Effector memory CD4-positive, alpha-beta T cell (primary cell): ENCODE data around the gene MPO.

Experiments
- DNase-seq, 3 donors: peaks; one replicate each; pipeline ENCODE4 v3.0.0-alpha.2; 2020
- H3K27ac ChIP-seq: 2 replicates; pipeline ENCODE4 v1.7.0; 2013; ENCODE audit warnings: mild to moderate bottlenecking, low read length, moderate library complexity; ENCODE audit not compliant: insufficient read depth, poor library complexity, severe bottlenecking
- H3K27me3 ChIP-seq: replicated peaks from 2 replicates; pipeline ENCODE4 v1.7.0; 2013; ENCODE audit warnings: mild to moderate bottlenecking, low read length; ENCODE audit not compliant: insufficient read depth, control insufficient read depth, poor library complexity, severe bottlenecking
- H3K36me3 ChIP-seq: 2 replicates; pipeline ENCODE4 v1.7.0; 2013; ENCODE audit warnings: mild to moderate bottlenecking, low read length, moderate library complexity; ENCODE audit not compliant: control insufficient read depth, insufficient read depth
- H3K4me1 ChIP-seq: 2 replicates; pipeline ENCODE4 v1.7.0; 2013; ENCODE audit warnings: low read length, mild to moderate bottlenecking; ENCODE audit not compliant: control insufficient read depth, insufficient read depth, poor library complexity, severe bottlenecking
- H3K4me3 ChIP-seq: 2 replicates; pipeline ENCODE4 v1.7.0; 2013; ENCODE audit warnings: low read length, low read depth, mild to moderate bottlenecking; ENCODE audit not compliant: insufficient read depth, poor library complexity, severe bottlenecking
- H3K9me3 ChIP-seq: 2 replicates; pipeline ENCODE4 v1.7.0; 2013; ENCODE audit warnings: mild to moderate bottlenecking, low read length, moderate library complexity; ENCODE audit not compliant: control insufficient read depth

MPO gene

GRCh38 chr17:58246104-58246740 is 34.5 kb downstream of the MPO start:
- Histone ChIP-seq H3K36me3 (no peaks in the 10 kb centered on the region), H3K27me3 (peaks cover 8% of the 10 kb centered on the region), H3K4me1 (peaks cover 11% of the 10 kb centered on the region), H3K4me3 (no peak overlapping the region), H3K9me3 (no peaks in the 10 kb centered on the region), H3K27ac (no peak overlapping the region)
- no peak for DNase-seq

- H3K27ac ChIP-seq, result no peak overlapping the region
- H3K4me3 ChIP-seq, result no peak overlapping the region
- DNase-seq, result no peak
- H3K27me3 ChIP-seq, result peaks cover 8% of the 10 kb centered on the region
- peaks cover 11% of the 10 kb centered on the region for H3K4me1 ChIP-seq
- no peaks in the 10 kb centered on the region for H3K9me3 ChIP-seq
- no peaks in the 10 kb centered on the region for H3K36me3 ChIP-seq
These were observed 35.2 kb downstream of the MPO start for GRCh38 chr17:58245428-58246103.

- peaks cover 8% of the 10 kb centered on the region for H3K27me3 ChIP-seq
- no peak overlapping the region for H3K4me3 ChIP-seq
- peaks cover 11% of the 10 kb centered on the region for H3K4me1 ChIP-seq
- H3K27ac ChIP-seq, result no peak overlapping the region
- no peak for DNase-seq
- H3K36me3 ChIP-seq, result no peaks in the 10 kb centered on the region
- no peaks in the 10 kb centered on the region for H3K9me3 ChIP-seq
These were observed 35.8 kb downstream of the MPO start for GRCh38 chr17:58244963-58245362.

- peaks cover 3% of the 10 kb centered on the region for H3K27me3 ChIP-seq
- H3K4me1 ChIP-seq, result no peaks in the 10 kb centered on the region
- H3K4me3 ChIP-seq, result no peak overlapping the region
- no peak overlapping the region for H3K27ac ChIP-seq
- no peaks in the 10 kb centered on the region for H3K36me3 ChIP-seq
- no peak for DNase-seq
- no peaks in the 10 kb centered on the region for H3K9me3 ChIP-seq
These were observed 38.5 kb downstream of the MPO start for GRCh38 chr17:58242171-58242784.

- Histone ChIP-seq H3K4me1 (no peaks in the 10 kb centered on the region), H3K27ac (no peak overlapping the region), H3K36me3 (no peaks in the 10 kb centered on the region), H3K4me3 (no peak overlapping the region), H3K27me3 (peaks cover 3% of the 10 kb centered on the region), H3K9me3 (no peaks in the 10 kb centered on the region)
- DNase-seq, result no peak
These were observed 40.7 kb downstream of the MPO start for GRCh38 chr17:58239987-58240386.

- no peaks in the 10 kb centered on the region for H3K9me3 ChIP-seq
- no peaks in the 10 kb centered on the region for H3K36me3 ChIP-seq
- H3K27ac ChIP-seq, result no peak within 1 kb of the TSS
- peaks cover 1% of the 10 kb centered on the region for H3K27me3 ChIP-seq
- DNase-seq, result no peak
- H3K4me3 ChIP-seq, result no peak within 1 kb of the TSS
- no peaks in the 10 kb centered on the region for H3K4me1 ChIP-seq
These were observed 42.5 kb downstream of the MPO start, which contains the start of gene LPO for GRCh38 chr17:58238147-58238634. Gene LPO, plus strand, starts transcription at chr17:58238584. Its CDS starts 4,396 bp downstream, at chr17:58242980.

- H3K27me3 ChIP-seq, result no peaks in the 10 kb centered on the region
- no peaks in the 10 kb centered on the region for H3K4me1 ChIP-seq
- no peaks in the 10 kb centered on the region for H3K9me3 ChIP-seq
- H3K27ac ChIP-seq, result no peak overlapping the region
- no peak for DNase-seq
- H3K4me3 ChIP-seq, result no peak overlapping the region
- H3K36me3 ChIP-seq, result no peaks in the 10 kb centered on the region
These were observed 44.3 kb downstream of the MPO start for GRCh38 chr17:58236394-58236793.

GRCh38 chr17:58235821-58236220 is 44.9 kb downstream of the MPO start:
- Histone ChIP-seq H3K36me3 (no peaks in the 10 kb centered on the region), H3K4me1 (no peaks in the 10 kb centered on the region), H3K9me3 (no peaks in the 10 kb centered on the region), H3K4me3 (no peak overlapping the region), H3K27ac (no peak overlapping the region), H3K27me3 (no peaks in the 10 kb centered on the region)
- DNase-seq, result no peak

- H3K27me3 ChIP-seq, result no peaks in the 10 kb centered on the region
- H3K36me3 ChIP-seq, result no peaks in the 10 kb centered on the region
- no peak overlapping the region for H3K27ac ChIP-seq
- H3K4me1 ChIP-seq, result no peaks in the 10 kb centered on the region
- DNase-seq, result no peak
- H3K4me3 ChIP-seq, result no peak overlapping the region
- no peaks in the 10 kb centered on the region for H3K9me3 ChIP-seq
These were observed 46.2 kb downstream of the MPO start for GRCh38 chr17:58234512-58234911.

GRCh38 chr17:58233543-58233942 is 47.2 kb downstream of the MPO start:
- no peak for DNase-seq
- no peaks in the 10 kb centered on the region for H3K36me3 ChIP-seq
- H3K9me3 ChIP-seq, result no peaks in the 10 kb centered on the region
- H3K27ac ChIP-seq, result no peak overlapping the region
- H3K4me3 ChIP-seq, result no peak overlapping the region
- H3K27me3 ChIP-seq, result no peaks in the 10 kb centered on the region
- H3K4me1 ChIP-seq, result no peaks in the 10 kb centered on the region
